Omental fat pad (tissue), 4 donors: ENCODE results near the gene ITGA8. TPM values are rescaled to one million over a fixed set of nuclear protein-coding genes. Genes with fewer than 3 reads are reported as not detected.

Experiments used
- ATAC-seq: fragments of 150-250 bp; one replicate; pipeline ENCODE4 v1.9.1; 2016; ENCODE audit warnings: mild to moderate bottlenecking, moderate library complexity; ENCODE audit not compliant: low FRiP score
- DNase-seq: peaks from one replicate; pipeline ENCODE4 v3.0.0-alpha.2; 2019; ENCODE audit warnings: low spot score
- CTCF ChIP-seq, 3 donors: fragments of 450-650 bp; IDR thresholded peaks; one replicate each; pipeline ENCODE4 v1.5.1; 2016 to 2017; ENCODE audit warnings: antibody characterized with exemption in 3 of 3, mild to moderate bottlenecking in 3 of 3, moderate library complexity in 2 of 3
- total RNA-seq, 4 donors: library from RNA; depleted of rRNA; stranded (reverse); fragments of >200 nt; gene quantifications; one replicate each; pipeline ENCODE4 v1.1.0, GENCODE V29; 2016

The ITGA8 gene
- total RNA-seq, 4 donors from 2014 or later, result 1.1 to 13.9 (median 2.2) TPM

- no peak for ATAC-seq
- TF ChIP-seq CTCF (IDR thresholded peaks at IDR 0.05), result no peak
- DNase-seq, result no peak
These were observed 58.1 kb downstream of the ITGA8 start for GRCh38 chr10:15661574-15661973.

GRCh38 chr10:15660990-15661389, 58.7 kb downstream of the ITGA8 start:
- TF ChIP-seq CTCF (IDR thresholded peaks at IDR 0.05), result no peak
- ATAC-seq, result no peak
- DNase-seq, result no peak

GRCh38 chr10:15658069-15658702, 61.5 kb downstream of the ITGA8 start:
- no peak for DNase-seq
- no peak for ATAC-seq

GRCh38 chr10:15652757-15653156, 67.0 kb downstream of the ITGA8 start:
- DNase-seq (no peak), ATAC-seq (no peak)
- no peak for TF ChIP-seq CTCF (IDR thresholded peaks at IDR 0.05)

More at GRCh38 chr10:15658069-15658702, 61.5 kb downstream of the ITGA8 start:
- TF ChIP-seq CTCF (IDR thresholded peaks at IDR 0.05), result no peak

GRCh38 chr10:15652117-15652516, 67.6 kb downstream of the ITGA8 start:
- DNase-seq (no peak), ATAC-seq (no peak)
- TF ChIP-seq CTCF (IDR thresholded peaks at IDR 0.05), result no peak

GRCh38 chr10:15651175-15651574, 68.5 kb downstream of the ITGA8 start:
- DNase-seq, result no peak

More at GRCh38 chr10:15651175-15651574, 68.5 kb downstream of the ITGA8 start:
- ATAC-seq, result no peak
- no peak for TF ChIP-seq CTCF (IDR thresholded peaks at IDR 0.05)
